A673 (cell line): ENCODE results near the gene YBX1. TPM values are rescaled to one million over a fixed set of nuclear protein-coding genes. Genes with fewer than 3 reads are reported as not detected.

Experiments
- BruUV-seq: library from RNA; stranded (reverse); fragments of 400-500 nt; replicated peaks from 2 replicates; lab custom pipeline; 2021; lab: Mats Ljungman, UMichigan
- CTCF ChIA-PET: fragments of 300-600 bp; sonication (Branson Sonifier 250); formaldehyde crosslinking; loops from one replicate; lab custom pipeline; 2022; ENCODE audit warnings: antibody characterized with exemption; lab: Charles Lee
- POLR2A ChIA-PET: fragments of 300-600 bp; sonication (Branson Sonifier 250); formaldehyde crosslinking; loops from one replicate; lab custom pipeline; 2022; ENCODE audit warnings: antibody characterized with exemption; ENCODE audit not compliant: low non-redundant PET; lab: Charles Lee
- DNase-seq: peaks from one replicate; pipeline ENCODE4 v3.0.0-alpha.2; 2015; ENCODE audit warnings: low spot score
- H3K27ac ChIP-seq: fragments of 200-600 bp; sonication (generic); 2 replicates; pipeline ENCODE4 v1.5.1; 2016; ENCODE audit warnings: mixed run types, low read depth, mild to moderate bottlenecking, mixed read lengths, antibody characterized with exemption, low read length; ENCODE audit not compliant: poor library complexity, severe bottlenecking
- H3K27me3 ChIP-seq: fragments of 200-600 bp; sonication (generic); replicated peaks from 2 replicates; pipeline ENCODE4 v1.6.1; 2017; ENCODE audit warnings: mixed run types, low read depth, mild to moderate bottlenecking, mixed read lengths, antibody characterized with exemption, low read length; ENCODE audit not compliant: insufficient read depth, poor library complexity
- H3K36me3 ChIP-seq: fragments of 200-600 bp; sonication (generic); 2 replicates; pipeline ENCODE4 v1.6.1; 2016; ENCODE audit warnings: mixed run types, mild to moderate bottlenecking, mixed read lengths, antibody characterized with exemption, low read length; ENCODE audit not compliant: insufficient read depth, poor library complexity, severe bottlenecking
- H3K4me1 ChIP-seq: fragments of 200-600 bp; sonication (generic); 2 replicates; pipeline ENCODE4 v1.6.1; 2017; ENCODE audit warnings: mixed run types, mild to moderate bottlenecking, mixed read lengths, antibody characterized with exemption, low read length; ENCODE audit not compliant: insufficient read depth, poor library complexity, severe bottlenecking
- H3K4me3 ChIP-seq: fragments of 200-600 bp; sonication (generic); 2 replicates; pipeline ENCODE4 v1.5.1; 2016; ENCODE audit warnings: low read depth, mixed run types, mild to moderate bottlenecking, mixed read lengths, low read length; ENCODE audit not compliant: poor library complexity, severe bottlenecking
- H3K9me3 ChIP-seq: fragments of 200-600 bp; sonication (generic); 2 replicates; pipeline ENCODE4 v1.6.1; 2016; ENCODE audit warnings: mixed run types, low read depth, mild to moderate bottlenecking, mixed read lengths, antibody characterized with exemption, low read length; ENCODE audit not compliant: poor library complexity, severe bottlenecking
- CTCF ChIP-seq: fragments of 300-800, 200-600 bp; sonication (generic); conservative IDR thresholded peaks from 2 replicates; pipeline ENCODE4 v1.5.1; 2017; ENCODE audit warnings: low read depth, mild to moderate bottlenecking, antibody characterized with exemption, low read length, moderate library complexity, mixed read lengths
- EZH2 ChIP-seq: fragments of 200-600 bp; sonication (generic); IDR thresholded peaks from 2 replicates; pipeline ENCODE4 v1.6.1; 2017; ENCODE audit warnings: borderline replicate concordance, low read depth, mild to moderate bottlenecking, mixed read lengths, antibody characterized with exemption, low read length; ENCODE audit not compliant: poor library complexity, severe bottlenecking
- intact Hi-C: fragments of 100-400 bp; cut with micrococcal nuclease; formaldehyde crosslinking; loops from one replicate; pipeline ENCODE4 v1.10.0; 2022; ENCODE audit not compliant: unreplicated experiment
- total RNA-seq: library from RNA; stranded (reverse); gene quantifications from 2 replicates; pipeline ENCODE4 v1.2.3, GENCODE V29; 2021

Gene YBX1
- total RNA-seq, 1 experiment from 2014 or later = 1,576 TPM

DNA sequence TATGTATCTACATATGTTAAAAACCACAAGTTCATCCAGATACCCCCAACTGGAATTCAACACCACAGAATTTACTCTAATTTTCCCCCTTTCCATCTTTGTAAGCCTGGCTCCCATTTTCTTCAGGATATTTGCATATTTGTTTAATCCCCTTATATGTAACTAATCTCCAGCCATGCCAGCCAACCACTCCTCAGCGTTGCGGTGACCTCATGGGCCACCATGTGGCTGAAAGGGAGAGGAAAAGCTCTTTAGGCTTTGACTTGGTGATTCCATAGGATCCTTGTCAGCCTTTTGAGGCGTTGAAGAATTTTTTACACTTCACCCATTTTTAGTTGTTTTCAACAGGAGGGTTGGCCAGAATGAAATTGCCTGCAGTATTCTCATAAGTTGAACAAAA is 47.8 kb downstream of the YBX1 start:
- BruUV-seq = no TSS peak
- intact Hi-C loops = no loop called here
- H3K27ac ChIP-seq = no peak overlapping the region
- POLR2A ChIA-PET = no interaction called here
- H3K36me3 ChIP-seq = no peaks in the 10 kb centered on the region
- H3K9me3 ChIP-seq = no peaks in the 10 kb centered on the region
- peaks cover 9% of the 10 kb centered on the region for H3K4me1 ChIP-seq
- no peaks in the 10 kb centered on the region for H3K27me3 ChIP-seq
- H3K4me3 ChIP-seq = no peak overlapping the region
- DNase-seq = peak; percentile 84
- TF ChIP-seq CTCF = peak; percentile 22; the same call in 1 of the 2 replicates
- TF ChIP-seq EZH2 = no peak
- CTCF ChIA-PET = interaction anchor here (0.8 kb wide), 1 partner anchor 251 kb away, joined by 9 read pairs; no protein-coding TSS in a partner anchor

- DNase-seq = no peak
- intact Hi-C loops = no loop called here
- TF ChIP-seq EZH2 = no peak
- peak; percentile 28; the same call in 1 of the 2 replicates for TF ChIP-seq CTCF
These were observed 48.8 kb downstream of the YBX1 start for GRCh38 chr1:42730988-42731387.

DNA sequence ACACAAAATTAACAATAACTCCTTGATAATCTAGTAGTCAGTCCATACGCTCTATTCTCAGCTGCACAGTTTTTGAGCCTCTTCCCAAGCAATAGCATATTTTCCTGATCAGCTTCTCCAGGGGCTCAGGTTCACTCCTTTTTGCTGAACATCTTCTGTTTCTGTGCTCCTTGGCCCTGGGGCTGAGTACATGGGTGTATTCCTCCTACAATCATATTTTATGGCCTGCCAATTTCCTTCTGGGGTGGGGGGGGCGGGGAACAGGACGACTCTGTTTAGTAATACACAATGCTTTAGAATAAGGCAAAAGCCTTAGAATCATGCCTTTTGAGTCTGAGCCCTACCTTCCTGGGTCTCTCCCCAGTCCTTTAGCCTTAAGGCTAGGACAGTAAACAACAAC is 49.4 kb downstream of the YBX1 start:
- no peaks in the 10 kb centered on the region for H3K27me3 ChIP-seq
- BruUV-seq = no TSS peak
- no peak for DNase-seq
- ChIA-PET POLR2A (no interaction called here), CTCF (no interaction called here)
- no peaks in the 10 kb centered on the region for H3K9me3 ChIP-seq
- H3K4me1 ChIP-seq = peaks cover 9% of the 10 kb centered on the region
- intact Hi-C loops = no loop called here
- H3K4me3 ChIP-seq = no peak overlapping the region
- H3K27ac ChIP-seq = no peak overlapping the region
- no peaks in the 10 kb centered on the region for H3K36me3 ChIP-seq
- TF ChIP-seq EZH2 = no peak
- no peak for TF ChIP-seq CTCF

More at GRCh38 chr1:42730988-42731387, 48.8 kb downstream of the YBX1 start:
- BruUV-seq = no TSS peak
- peaks cover 9% of the 10 kb centered on the region for H3K4me1 ChIP-seq
- no peaks in the 10 kb centered on the region for H3K9me3 ChIP-seq
- CTCF ChIA-PET = no interaction called here
- no peaks in the 10 kb centered on the region for H3K27me3 ChIP-seq
- no peak overlapping the region for H3K27ac ChIP-seq
- no peaks in the 10 kb centered on the region for H3K36me3 ChIP-seq
- H3K4me3 ChIP-seq = no peak overlapping the region
- POLR2A ChIA-PET = no interaction called here
